Stimulated activated CD4-positive, alpha-beta T cell treated with anti-CD3 and anti-CD28 coated beads, Interleukin-12 subunit alpha, Interleukin-12 subunit beta, amount 100 ng/mL, for 4 hours (primary cell): Measurements from ENCODE around the gene HEY2.
A peak's percentile ranks its signal among the peaks of the same experiment; 100 is the strongest.
"Not testable (repeated sequence)": the region's sequence is repeated elsewhere in the genome, so short reads cannot be mapped to it uniquely, and the experiment has no call there.

Experiments
- DNase-seq: peaks from one replicate; pipeline ENCODE4 v3.0.0-alpha.2; 2020

Gene HEY2

DNA sequence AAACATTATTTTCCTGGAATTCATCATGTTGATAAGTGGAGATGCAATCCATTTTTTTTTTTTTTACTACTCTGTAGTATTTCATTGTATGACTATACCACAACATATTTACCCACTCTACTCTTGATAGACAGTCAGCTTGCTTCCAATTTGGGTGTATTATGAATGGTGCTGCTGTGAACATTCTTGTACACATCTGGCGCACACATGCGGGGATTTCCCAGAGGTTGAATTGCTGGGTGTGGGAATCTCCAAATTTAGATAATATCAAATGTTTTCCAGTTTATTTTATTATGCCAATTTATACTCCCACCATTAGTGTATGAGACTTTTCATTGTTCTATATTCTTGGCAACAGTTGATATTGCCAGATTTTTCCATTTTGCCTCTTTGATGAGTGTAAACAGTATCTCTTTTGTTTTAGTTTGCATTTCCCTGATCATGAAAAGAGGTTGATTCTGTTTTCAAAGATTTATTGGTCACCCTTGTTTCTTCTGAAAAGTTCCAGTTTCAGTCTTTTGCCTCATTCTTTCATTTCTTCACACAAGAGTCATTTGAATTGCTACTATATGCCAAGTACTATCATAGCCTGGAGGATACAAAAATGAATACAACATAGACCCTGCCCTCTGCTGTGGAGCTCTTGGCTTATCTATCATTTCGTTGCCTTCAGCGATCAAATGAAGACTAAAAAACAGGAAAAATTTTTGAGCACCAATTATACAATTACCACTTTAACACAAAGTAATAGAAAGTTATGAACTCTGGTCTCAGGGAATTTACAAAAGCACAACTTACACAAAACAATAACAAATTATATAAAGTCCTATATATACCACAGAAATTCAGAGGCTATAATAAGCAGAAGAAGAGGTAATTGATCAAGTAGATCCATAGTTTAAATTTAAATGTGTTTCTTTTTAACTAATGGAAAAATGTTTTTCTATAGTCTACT lies 24.2 kb downstream of the HEY2 start:
- DNase-seq, result no peak

DNA sequence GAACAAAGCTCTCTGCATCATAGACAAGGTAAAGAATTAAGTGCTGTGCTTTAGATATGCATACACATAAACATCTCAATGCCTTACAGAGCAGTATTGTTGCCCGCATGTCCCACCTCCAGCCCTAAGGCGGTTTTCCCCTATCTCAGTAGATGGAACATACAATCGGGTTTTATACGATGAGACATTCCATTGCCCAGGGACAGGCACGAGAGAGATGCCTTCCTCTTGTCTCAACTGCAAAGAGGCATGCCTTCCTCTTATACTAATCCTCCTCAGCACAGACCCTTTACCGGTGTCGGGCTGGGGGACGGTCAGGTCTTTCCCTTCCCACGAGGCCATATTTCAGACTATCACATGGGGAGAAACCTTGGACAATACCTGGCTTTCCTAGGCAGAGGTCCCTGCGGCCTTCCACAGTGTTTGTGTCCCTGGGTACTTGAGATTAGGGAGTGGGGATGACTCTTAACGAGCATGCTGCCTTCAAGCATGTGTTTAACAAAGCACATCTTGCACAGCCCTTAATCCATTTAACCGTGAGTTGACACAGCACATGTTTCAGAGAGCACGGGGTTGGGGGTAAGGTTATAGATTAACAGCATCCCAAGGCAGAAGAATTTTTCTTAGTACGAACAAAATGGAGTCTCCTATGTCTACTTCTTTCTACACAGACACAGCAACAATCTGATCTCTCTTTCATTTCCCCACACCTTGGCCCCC lies 26.8 kb downstream of the HEY2 start:
- DNase-seq, result not testable (repeated sequence)

DNA sequence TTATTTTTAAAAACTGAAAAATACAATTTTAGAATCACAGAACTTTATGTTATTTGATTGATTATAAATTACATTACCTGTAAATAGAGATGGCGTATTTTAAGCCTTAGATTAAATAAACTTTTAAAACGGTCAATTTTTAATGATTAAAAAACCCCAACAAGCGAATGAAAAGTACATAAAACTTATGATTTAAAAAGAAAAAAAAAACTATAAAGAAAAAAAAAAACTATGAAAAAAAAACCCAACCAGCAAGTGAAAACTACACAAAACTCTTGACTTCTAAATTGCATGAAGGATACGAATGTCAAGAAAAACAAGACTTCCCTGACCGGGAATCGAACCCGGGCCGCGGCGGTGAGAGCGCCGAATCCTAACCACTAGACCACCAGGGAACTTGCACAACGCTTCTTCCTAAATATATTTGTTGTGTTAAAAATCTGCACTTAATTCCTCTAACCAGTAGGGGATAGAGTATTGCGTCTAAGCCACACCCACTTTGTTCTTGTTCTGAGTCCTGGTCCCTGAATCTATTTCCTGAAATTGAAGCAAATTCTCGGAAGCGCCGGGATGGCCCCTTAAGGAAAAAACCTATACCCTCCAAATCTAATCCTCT lies 30.6 kb downstream of the HEY2 start:
- DNase-seq, result peak; percentile 85

DNA sequence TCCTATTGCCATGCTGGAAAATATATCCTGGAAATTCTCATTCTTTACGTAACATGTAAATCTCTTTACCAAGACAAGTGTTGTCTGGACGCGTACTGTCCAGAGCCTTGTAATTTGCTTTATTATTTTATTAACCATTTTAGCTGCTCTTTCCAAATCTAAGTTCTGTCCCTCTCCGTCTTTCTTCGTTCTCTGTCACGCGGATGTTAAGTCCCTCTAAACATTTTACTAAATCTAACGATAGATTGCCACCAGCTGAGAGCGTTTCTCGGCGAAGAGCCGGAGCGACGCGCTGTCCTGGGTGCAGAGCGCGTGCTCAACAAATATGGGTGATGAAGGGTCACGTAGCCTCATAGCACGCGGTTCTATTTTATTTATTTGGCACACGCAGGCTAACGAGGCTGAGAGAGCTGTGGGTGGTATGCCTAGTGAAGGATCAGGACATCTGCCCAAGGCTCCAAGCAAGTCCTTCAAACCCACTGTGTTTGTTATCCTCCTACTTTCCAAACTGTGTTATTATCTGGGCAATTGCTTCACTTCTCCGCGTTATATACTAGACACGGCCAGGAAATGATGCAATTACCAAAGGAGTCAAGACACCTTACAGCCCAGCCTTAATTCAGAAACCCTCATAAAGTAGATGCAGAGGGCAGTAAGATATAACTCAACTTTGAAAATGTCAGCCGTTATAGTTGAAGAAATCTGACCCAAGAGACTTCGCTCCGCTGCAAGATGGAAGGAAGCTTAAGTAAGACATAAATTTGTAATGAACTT lies 31.3 kb downstream of the HEY2 start:
- peak; percentile 47 for DNase-seq

DNA sequence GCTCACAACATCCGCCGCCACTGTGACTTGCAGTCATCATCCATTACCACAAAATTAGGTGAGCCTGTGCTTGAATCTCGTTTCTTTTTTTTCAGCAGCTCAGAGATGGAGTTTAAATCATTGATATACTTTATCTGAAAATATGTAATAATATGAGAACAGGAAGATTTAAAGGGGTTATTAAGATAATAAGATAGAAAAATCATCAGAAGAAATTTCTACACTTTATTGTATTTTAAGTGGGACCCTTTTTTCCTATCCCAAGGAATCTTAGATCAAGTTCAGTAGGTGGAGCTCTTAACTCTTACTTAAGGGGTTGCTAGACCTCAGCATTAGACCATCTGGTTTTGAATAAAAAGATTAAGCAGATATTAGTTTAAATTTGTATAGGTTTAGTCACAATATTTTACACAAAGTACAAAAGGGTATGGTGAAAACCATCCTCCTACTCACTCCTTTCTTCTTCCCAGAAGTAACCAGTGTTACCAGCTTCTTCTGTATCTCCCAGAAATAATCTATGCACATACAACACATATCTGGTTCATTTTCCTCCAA lies 32.0 kb downstream of the HEY2 start:
- DNase-seq, result no peak

- DNase-seq, result no peak
Observed at GRCh38 chr6:125784365-125784764, 34.9 kb downstream of the HEY2 start.

- no peak for DNase-seq
Observed at GRCh38 chr6:125787791-125788190, 38.4 kb downstream of the HEY2 start.

- no peak for DNase-seq
Observed at GRCh38 chr6:125789167-125789566, 39.7 kb downstream of the HEY2 start.

DNA sequence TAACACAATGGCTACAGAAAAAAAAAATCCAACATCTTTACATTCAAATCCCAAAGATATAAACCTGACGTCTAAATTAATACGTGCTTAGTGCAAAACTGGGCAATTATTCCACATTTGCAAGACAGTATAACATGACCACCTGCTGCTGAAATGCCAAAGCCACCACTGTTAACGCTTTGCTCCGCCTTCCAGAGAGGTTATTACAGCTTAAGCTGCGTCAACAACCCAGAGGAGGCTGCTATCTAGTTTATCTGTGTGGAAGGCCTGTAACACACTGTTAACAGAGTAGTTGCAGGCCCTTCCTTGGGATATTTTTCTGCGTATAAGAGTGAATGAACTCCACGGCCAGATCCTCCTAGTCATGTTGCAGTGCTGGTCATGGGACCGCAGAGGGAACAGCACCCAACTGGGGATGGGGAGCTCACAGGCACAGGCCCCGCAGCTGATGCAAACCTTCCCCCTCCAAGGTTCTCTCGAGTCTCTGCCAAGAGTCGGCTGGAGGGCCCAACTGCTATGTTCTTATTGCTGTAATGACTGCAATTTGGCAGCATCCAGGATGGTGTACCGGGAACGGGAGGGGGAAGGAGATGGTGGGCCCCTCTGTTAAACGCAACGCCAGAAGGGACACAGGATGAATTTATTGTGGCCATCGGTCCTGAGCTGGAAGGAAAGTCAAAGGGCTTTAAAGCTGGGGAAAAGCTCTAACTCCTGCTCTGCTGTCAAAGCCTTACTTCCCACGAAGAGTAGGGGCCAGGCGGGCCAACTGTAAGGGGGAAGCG lies 40.3 kb downstream of the HEY2 start:
- peak; percentile 23 for DNase-seq

GRCh38 chr6:125790358-125791150 lies 41.1 kb downstream of the HEY2 start, which contains the start of gene NCOA7:
Gene NCOA7, plus strand, starts transcription at chr6:125790960. Its CDS starts 24,395 bp downstream, at chr6:125815355.
- peak; percentile 72 for DNase-seq

DNA sequence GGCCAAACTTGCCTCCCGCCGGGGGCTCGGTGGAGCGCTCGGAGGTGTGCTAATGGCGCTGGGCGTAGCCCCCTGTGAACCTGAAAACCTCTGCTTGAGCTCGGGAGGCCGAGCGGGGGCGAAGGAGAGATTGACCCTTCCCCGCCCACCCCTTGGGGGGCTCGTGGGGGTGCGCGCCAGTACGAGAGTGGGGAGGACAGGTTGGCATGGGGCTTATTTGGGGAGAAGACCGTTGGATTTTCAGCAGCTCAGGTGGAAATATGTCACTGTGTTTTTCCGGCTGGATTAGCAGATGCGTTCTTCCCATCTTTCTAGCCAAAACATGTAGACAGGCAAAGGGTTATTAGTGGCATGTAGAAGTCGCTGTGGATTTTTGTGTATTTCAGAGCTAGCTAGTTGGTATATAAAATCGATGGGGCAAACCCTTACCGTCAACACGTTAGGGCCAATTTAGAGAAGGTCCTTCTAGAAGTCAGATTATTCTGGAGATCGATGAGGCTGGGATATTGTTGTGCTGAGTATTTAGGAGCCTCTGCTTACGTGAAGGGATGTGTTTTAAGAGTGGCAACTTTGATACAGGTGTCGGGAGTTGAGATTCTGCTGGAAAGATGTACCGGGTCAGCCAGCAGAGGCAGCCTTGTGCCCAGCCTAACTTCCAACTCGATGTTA lies 41.9 kb downstream of the HEY2 start:
- DNase-seq, result no peak

DNA sequence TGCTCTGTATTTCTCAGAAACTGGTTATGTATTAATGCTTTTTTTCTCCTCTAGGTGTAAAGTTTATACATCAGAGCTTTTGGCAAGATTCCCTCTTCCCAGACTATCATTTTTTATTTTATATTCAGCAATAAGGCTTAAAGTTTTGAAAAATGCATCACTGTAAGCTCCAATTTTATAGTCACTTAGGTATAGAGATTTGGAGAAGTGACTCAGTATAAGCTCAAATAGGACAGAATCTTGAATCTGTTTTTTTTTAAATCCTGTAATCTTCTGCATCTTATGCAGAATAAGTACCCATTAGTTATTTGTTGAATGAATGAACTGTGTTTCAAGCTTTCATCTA lies 42.4 kb downstream of the HEY2 start:
- DNase-seq, result no peak

DNA sequence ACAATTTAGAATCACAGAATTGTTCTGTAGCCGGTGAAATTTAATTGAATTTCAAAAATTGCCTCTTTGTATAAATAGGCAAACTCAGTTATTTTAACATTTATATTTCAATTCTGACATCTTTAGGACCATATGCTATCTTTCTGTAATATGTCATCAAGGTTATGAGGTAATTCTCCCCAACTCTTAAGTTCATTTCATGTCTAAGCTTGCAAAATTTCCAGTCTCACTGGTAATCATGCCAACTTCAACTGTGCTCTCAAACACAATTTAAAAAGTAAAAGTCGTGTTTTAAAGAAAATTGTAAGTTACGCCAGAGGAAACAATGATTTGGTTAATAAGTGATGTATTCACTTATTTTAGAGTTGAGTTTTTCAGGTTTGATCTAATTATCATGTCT lies 42.7 kb downstream of the HEY2 start:
- no peak for DNase-seq

DNA sequence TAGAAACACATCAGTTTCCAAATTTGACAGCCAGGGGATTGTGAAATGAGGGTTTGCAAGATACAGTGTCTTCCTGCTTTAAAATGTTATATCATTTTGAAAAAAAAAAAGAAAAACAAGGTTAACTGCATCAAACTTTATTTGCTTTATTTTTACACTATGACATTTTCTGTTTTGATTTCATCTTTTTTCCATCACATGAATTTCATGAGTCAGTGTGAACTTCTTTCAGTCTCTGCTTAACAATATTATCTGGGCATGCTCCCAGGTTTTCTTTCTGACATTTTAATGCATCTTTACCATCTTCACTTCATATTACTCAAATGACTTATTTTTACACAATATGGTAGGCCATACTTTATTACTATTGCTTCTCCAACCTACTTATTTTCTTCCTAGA lies 43.2 kb downstream of the HEY2 start:
- no peak for DNase-seq

DNA sequence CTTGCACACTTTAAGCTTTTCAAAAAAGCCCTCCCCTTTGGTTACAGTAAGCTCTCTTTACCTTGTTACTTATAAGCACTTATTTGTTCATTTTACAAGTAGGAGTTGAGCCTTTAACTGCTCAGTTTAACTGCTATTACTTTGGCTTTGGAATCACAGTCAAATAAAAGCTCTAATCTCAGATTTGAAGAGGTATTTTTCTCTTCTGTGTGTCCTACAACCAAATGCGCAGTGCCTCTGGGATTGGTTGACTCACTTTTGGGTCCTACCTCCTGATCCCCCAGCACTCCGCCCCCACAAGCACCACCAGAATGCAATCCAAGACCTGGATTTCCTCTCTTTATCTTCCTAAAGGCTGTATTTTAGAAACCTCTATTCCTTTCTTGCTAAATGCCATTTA lies 43.8 kb downstream of the HEY2 start:
- DNase-seq, result no peak

GRCh38 chr6:125793863-125794262 lies 44.4 kb downstream of the HEY2 start:
- no peak for DNase-seq

DNA sequence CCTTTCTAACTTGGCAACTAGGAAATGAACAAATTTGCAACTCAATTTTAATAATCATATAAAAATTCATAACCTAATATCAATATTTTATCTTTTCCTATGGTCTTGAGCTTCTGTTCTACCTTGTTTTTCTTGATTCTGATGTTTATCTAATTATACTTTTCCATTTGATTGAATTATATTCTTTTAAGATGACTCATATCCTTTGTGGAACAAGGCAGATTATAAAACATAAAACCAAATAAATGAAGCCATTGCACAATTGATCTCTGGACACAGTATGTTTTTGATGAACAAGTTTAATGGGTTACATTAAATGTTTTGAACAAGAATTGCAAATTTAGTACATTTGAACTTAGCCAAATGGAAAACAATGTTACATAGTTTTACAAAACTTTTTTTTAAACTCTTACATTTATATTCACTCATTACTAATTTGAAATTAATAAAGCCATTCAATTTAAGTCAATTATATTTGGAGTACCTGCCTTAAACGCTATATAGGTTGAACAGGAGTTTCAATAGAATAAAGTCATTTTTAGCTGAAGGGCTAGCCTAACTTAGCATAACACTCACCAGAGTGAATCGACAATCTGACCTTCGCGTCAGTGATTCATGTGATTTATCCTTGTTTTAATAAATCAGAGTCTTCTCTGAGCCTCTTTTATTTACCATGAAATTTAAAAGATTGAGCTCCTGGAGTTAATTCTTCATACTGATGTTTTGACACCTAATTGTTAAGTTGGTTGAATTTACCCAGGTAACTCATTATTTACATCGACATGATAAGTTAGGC lies 45.1 kb downstream of the HEY2 start:
- no peak for DNase-seq

DNA sequence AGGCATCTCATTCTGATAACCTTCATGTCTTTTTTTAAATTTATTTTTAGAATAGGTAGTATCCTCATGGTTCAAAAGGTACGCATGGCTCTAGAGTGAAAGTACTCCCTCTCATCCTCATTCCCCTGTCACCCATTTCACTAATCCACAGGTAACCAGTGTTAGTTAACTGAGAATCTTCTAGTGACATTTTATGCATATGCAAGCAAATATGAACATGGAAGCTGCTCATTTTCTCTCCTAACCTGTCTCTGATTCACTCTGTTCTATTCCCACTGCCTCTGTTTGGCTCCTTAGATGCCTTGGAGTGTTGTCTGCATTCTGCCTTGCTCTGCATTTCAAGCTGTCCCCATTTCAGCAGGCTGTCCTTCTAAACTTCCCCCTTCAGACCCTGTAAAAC lies 45.9 kb downstream of the HEY2 start:
- no peak for DNase-seq

GRCh38 chr6:125797120-125797885 lies 47.9 kb downstream of the HEY2 start:
- DNase-seq, result no peak
